Coronary artery (tissue), 2 donors: Measurements from ENCODE around the gene ARFRP1.
"Not testable (repeated sequence)": the region's sequence is repeated elsewhere in the genome, so short reads cannot be mapped to it uniquely, and the experiment has no call there.

Experiments used
- DNase-seq: peaks from one replicate; pipeline ENCODE4 v3.0.0-alpha.2; 2017; ENCODE audit warnings: low spot score
- H3K27ac ChIP-seq, 2 donors: fragments of 200-600 bp; sonication (generic); one replicate each; pipeline ENCODE4 v1.5.1; 2016 to 2019
- H3K4me3 ChIP-seq: fragments of 200-600 bp; sonication (generic); 2 replicates; pipeline ENCODE4 v1.5.1; 2016; ENCODE audit warnings: mild to moderate bottlenecking, moderate library complexity
- CTCF ChIP-seq: fragments of 200-600 bp; sonication (generic); IDR thresholded peaks from one replicate; pipeline ENCODE4 v1.5.1; 2019; ENCODE audit warnings: antibody characterized with exemption

ARFRP1 gene

GRCh38 chr20:63652192-63652980 is 55.4 kb downstream of the ARFRP1 start:
- peak overlapping the region; percentile 80 for H3K4me3 ChIP-seq
- no peak for TF ChIP-seq CTCF
- H3K27ac ChIP-seq, result peak overlapping the region in 1 of 2 donors; percentile 32
- DNase-seq, result no peak

GRCh38 chr20:63651942-63652191 is 55.9 kb downstream of the ARFRP1 start:
- peak overlapping the region; percentile 80 for H3K4me3 ChIP-seq
- no peak for DNase-seq
- TF ChIP-seq CTCF, result no peak
- H3K27ac ChIP-seq, result peak overlapping the region in 1 of 2 donors; percentile 32

- not testable (repeated sequence) for H3K27ac ChIP-seq, DNase-seq
These were observed 57.3 kb downstream of the ARFRP1 start for GRCh38 chr20:63650486-63650885.

GRCh38 chr20:63648895-63649589 is 58.7 kb downstream of the ARFRP1 start:
- no peak for TF ChIP-seq CTCF
- no peak for DNase-seq
- H3K27ac ChIP-seq, result no peak overlapping the region
- no peak overlapping the region for H3K4me3 ChIP-seq

More at GRCh38 chr20:63650486-63650885, 57.3 kb downstream of the ARFRP1 start:
- not testable (repeated sequence) for H3K4me3 ChIP-seq
